Ascending aorta (tissue), 2 donors: ENCODE results near the gene OR10K2. TPM values are rescaled to one million over a fixed set of nuclear protein-coding genes. Genes with fewer than 3 reads are reported as not detected.
"Not testable (repeated sequence)": the region's sequence is repeated elsewhere in the genome, so short reads cannot be mapped to it uniquely, and the experiment has no call there.

Source experiments
- DNase-seq, 2 donors: peaks; one replicate each; pipeline ENCODE4 v3.0.0-alpha.2; 2019; ENCODE audit warnings: low spot score in 2 of 2
- H3K27ac ChIP-seq, 2 donors: fragments of 200-600 bp; sonication (generic); one replicate each; pipeline ENCODE4 v1.5.1; 2016 to 2017; ENCODE audit warnings: mild to moderate bottlenecking in 1 of 2
- H3K27me3 ChIP-seq: fragments of 200-600 bp; sonication (generic); one replicate; pipeline ENCODE4 v1.5.1; 2017
- H3K36me3 ChIP-seq, 2 donors: fragments of 200-600 bp; sonication (generic); one replicate each; pipeline ENCODE4 v1.5.1; 2016
- H3K4me1 ChIP-seq, 2 donors: fragments of 200-600 bp; sonication (generic); one replicate each; pipeline ENCODE4 v1.5.1; 2016 to 2017; ENCODE audit warnings: mild to moderate bottlenecking in 1 of 2
- H3K4me3 ChIP-seq, 2 donors: fragments of 200-600 bp; sonication (generic); one replicate each; pipeline ENCODE4 v1.5.1; 2016 to 2017; ENCODE audit warnings: mild to moderate bottlenecking in 1 of 2
- H3K9me3 ChIP-seq, 2 donors: fragments of 200-600 bp; sonication (generic); one replicate each; pipeline ENCODE4 v1.5.1; 2016
- CTCF ChIP-seq, 3 experiments: fragments of 200-600 bp in 2 of 3; fragments of 450-650 bp in 1 of 3; sonication (generic) in 2 of 3; IDR thresholded peaks; one replicate each; pipeline ENCODE4 v1.5.1; 2016 to 2019; ENCODE audit warnings: antibody characterized with exemption in 3 of 3, mild to moderate bottlenecking in 1 of 3, moderate library complexity in 1 of 3
- intact Hi-C: fragments of 100-400 bp; cut with DNase I; formaldehyde crosslinking; loops from one replicate; pipeline ENCODE4 v1.15.1; 2023
- total RNA-seq: library from RNA; depleted of rRNA; stranded (reverse); fragments of >200 nt; gene quantifications from one replicate; pipeline ENCODE4 v1.1.0, GENCODE V29; 2016

The OR10K2 gene
- total RNA-seq, 1 donor from 2014 or later = not detected

GRCh38 chr1:158454537-158454936 lies 28.5 kb upstream of the OR10K2 start:
- Histone ChIP-seq H3K4me3 (no peak overlapping the region), H3K4me1 (no peaks in the 10 kb centered on the region), H3K27me3 (no peaks in the 10 kb centered on the region), H3K36me3 (no peaks in the 10 kb centered on the region), H3K27ac (no peak overlapping the region), H3K9me3 (no peaks in the 10 kb centered on the region)
- no peak for TF ChIP-seq CTCF (IDR thresholded peaks at IDR 0.05)
- intact Hi-C loops = no loop called here
- no peak for DNase-seq

- no peaks in the 10 kb centered on the region for H3K36me3 ChIP-seq
- no peaks in the 10 kb centered on the region for H3K4me1 ChIP-seq
- H3K27me3 ChIP-seq = no peaks in the 10 kb centered on the region
- H3K4me3 ChIP-seq = no peak overlapping the region
- DNase-seq = no peak
- H3K9me3 ChIP-seq = peaks cover 0 to 2% of the 10 kb centered on the region in 2 donors
- TF ChIP-seq CTCF (IDR thresholded peaks at IDR 0.05) = no peak
- no peak overlapping the region for H3K27ac ChIP-seq
- intact Hi-C loops = no loop called here
Observed at GRCh38 chr1:158445376-158445775, 19.3 kb upstream of the OR10K2 start.

- Histone ChIP-seq H3K9me3 (no peaks in the 10 kb centered on the region), H3K4me3 (no peak overlapping the region), H3K27me3 (no peaks in the 10 kb centered on the region), H3K27ac (no peak overlapping the region), H3K36me3 (no peaks in the 10 kb centered on the region), H3K4me1 (no peaks in the 10 kb centered on the region)
- intact Hi-C loops = no loop called here
- no peak for TF ChIP-seq CTCF (IDR thresholded peaks at IDR 0.05)
- DNase-seq = no peak
Observed at GRCh38 chr1:158434741-158435140, 8.7 kb upstream of the OR10K2 start.

GRCh38 chr1:158430163-158430562 lies 4.1 kb upstream of the OR10K2 start:
- H3K9me3 ChIP-seq = not testable (repeated sequence)

GRCh38 chr1:158425027-158425426 lies 1.0 kb downstream of the OR10K2 start:
- DNase-seq = no peak
- H3K36me3 ChIP-seq = no peaks in the 10 kb centered on the region
- no peak for TF ChIP-seq CTCF (IDR thresholded peaks at IDR 0.05)

More at GRCh38 chr1:158430163-158430562, 4.1 kb upstream of the OR10K2 start:
- H3K4me3 ChIP-seq, H3K36me3 ChIP-seq, H3K4me1 ChIP-seq, H3K27me3 ChIP-seq, DNase-seq, H3K27ac ChIP-seq, intact Hi-C loops: not testable (repeated sequence)

GRCh38 chr1:158422212-158422611 lies 3.8 kb downstream of the OR10K2 start:
- Histone ChIP-seq H3K27ac (no peak overlapping the region), H3K4me3 (no peak overlapping the region), H3K36me3 (no peaks in the 10 kb centered on the region), H3K9me3 (no peaks in the 10 kb centered on the region), H3K27me3 (peaks cover 4% of the 10 kb centered on the region), H3K4me1 (no peaks in the 10 kb centered on the region)
- TF ChIP-seq CTCF (IDR thresholded peaks at IDR 0.05) = no peak
- intact Hi-C loops = loop anchor here (5.0 kb wide), 1 partner anchor 170 kb away; no protein-coding TSS in a partner anchor
- DNase-seq = no peak

More at GRCh38 chr1:158425027-158425426, 1.0 kb downstream of the OR10K2 start:
- Histone ChIP-seq H3K4me3 (no peak overlapping the region), H3K4me1 (no peaks in the 10 kb centered on the region), H3K27me3 (peaks cover 4% of the 10 kb centered on the region), H3K27ac (no peak overlapping the region), H3K9me3 (no peaks in the 10 kb centered on the region)
- intact Hi-C loops = no loop called here
